Measurements from ENCODE around the gene CRISPLD2.

The CRISPLD2 gene

DNA sequence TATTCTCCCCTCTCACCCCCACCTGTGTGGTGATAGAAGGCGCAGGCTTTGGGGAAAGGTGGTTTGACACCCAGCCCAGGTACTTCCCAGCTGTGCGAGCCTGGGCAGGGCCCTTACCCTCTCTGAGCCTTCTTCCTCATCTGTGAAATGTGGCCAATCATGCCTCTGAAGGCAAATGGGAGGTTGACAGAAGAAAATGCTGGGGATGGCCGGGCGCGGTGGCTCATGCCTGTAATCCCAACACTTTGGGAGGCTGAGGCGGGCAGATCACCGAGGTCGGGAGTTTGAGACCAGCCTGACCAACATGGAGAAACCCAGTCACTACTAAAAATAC lies 43.7 kb downstream of the CRISPLD2 start:
- Histone ChIP-seq H3K36me3 (replicated peaks; ENCODE audit: low read depth, low read length) (no peaks in the 10 kb centered on the region), H3K27ac (ENCODE audit: low read length) (no peak overlapping the region)
- TF ChIP-seq EZH2phosphoT487 (IDR thresholded peaks at IDR 0.05; ENCODE audit: low read depth) = no peak
- TF ChIP-seq, protein P1, sequence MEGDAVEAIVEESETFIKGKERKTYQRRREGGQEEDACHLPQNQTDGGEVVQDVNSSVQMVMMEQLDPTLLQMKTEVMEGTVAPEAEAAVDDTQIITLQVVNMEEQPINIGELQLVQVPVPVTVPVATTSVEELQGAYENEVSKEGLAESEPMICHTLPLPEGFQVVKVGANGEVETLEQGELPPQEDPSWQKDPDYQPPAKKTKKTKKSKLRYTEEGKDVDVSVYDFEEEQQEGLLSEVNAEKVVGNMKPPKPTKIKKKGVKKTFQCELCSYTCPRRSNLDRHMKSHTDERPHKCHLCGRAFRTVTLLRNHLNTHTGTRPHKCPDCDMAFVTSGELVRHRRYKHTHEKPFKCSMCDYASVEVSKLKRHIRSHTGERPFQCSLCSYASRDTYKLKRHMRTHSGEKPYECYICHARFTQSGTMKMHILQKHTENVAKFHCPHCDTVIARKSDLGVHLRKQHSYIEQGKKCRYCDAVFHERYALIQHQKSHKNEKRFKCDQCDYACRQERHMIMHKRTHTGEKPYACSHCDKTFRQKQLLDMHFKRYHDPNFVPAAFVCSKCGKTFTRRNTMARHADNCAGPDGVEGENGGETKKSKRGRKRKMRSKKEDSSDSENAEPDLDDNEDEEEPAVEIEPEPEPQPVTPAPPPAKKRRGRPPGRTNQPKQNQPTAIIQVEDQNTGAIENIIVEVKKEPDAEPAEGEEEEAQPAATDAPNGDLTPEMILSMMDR (IDR thresholded peaks at IDR 0.05; ENCODE audit: low read depth, low read length) = no peak

DNA sequence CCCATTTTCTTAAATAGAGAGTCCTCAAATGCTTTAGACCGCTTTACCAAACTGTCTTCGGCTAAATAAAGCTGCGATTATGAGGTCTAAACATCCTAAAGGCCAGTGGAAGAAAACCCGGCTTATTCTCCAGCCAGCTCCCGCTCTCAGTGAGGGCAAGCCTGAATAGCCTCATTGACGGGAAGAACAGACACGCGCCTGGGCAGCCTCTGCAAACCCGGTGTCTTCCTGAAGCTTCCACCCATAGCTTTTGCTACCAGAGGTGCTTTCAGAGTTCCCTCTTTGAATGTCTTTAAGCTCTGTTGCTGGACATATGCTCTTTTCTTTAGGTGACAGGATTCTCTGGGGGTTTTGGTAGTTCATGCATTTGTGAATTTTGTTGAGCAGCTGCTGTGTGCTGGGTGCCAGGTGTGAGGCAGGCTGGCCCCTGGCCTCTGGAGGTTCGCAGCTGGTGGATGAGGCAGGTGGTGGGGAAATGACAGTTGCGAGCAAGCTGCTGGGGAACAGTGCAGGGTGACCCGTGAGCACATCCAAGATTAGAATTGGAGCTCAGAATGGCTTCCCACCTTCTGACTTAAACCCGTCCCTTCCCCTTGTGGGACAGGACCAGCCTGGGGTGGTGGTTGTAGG lies 44.7 kb downstream of the CRISPLD2 start:
- Histone ChIP-seq H3K27me3 (ENCODE audit: low read depth, low read length) (peaks cover 19% of the 10 kb centered on the region), H3K9me3 (ENCODE audit: insufficient read depth, low read length) (no peaks in the 10 kb centered on the region), H3K79me2 (ENCODE audit: low read length) (no peaks in the 10 kb centered on the region), H2AFZ (ENCODE audit: low read depth, low read length) (no peak overlapping the region), H3K27ac (ENCODE audit: low read length) (no peak overlapping the region), H4K20me1 (ENCODE audit: insufficient read depth, low read length) (no peaks in the 10 kb centered on the region), H3K4me1 (ENCODE audit: low read length) (no peaks in the 10 kb centered on the region), H3K4me3 (ENCODE audit: low read length) (no peak overlapping the region), H3K9ac (ENCODE audit: low read length) (no peak overlapping the region), H3K4me2 (ENCODE audit: low read length) (no peak overlapping the region), H3K36me3 (replicated peaks; ENCODE audit: low read depth, low read length) (no peaks in the 10 kb centered on the region)
- TF ChIP-seq, protein P1 (IDR thresholded peaks at IDR 0.05; ENCODE audit: low read depth, low read length) = no peak
- no peak for TF ChIP-seq EZH2phosphoT487 (IDR thresholded peaks at IDR 0.05; ENCODE audit: low read depth)

More for the DNA sequence above, 43.7 kb downstream of the CRISPLD2 start:
- H3K4me1 ChIP-seq (ENCODE audit: low read length) = no peaks in the 10 kb centered on the region
- no peaks in the 10 kb centered on the region for H3K9me3 ChIP-seq (ENCODE audit: insufficient read depth, low read length)
- H3K4me2 ChIP-seq (ENCODE audit: low read length) = no peak overlapping the region
- peaks cover 19% of the 10 kb centered on the region for H3K27me3 ChIP-seq (ENCODE audit: low read depth, low read length)
- H4K20me1 ChIP-seq (ENCODE audit: insufficient read depth, low read length) = no peaks in the 10 kb centered on the region
- H3K9ac ChIP-seq (ENCODE audit: low read length) = no peak overlapping the region
- no peaks in the 10 kb centered on the region for H3K79me2 ChIP-seq (ENCODE audit: low read length)
- H3K4me3 ChIP-seq (ENCODE audit: low read length) = no peak overlapping the region
- no peak overlapping the region for H2AFZ ChIP-seq (ENCODE audit: low read depth, low read length)

DNA sequence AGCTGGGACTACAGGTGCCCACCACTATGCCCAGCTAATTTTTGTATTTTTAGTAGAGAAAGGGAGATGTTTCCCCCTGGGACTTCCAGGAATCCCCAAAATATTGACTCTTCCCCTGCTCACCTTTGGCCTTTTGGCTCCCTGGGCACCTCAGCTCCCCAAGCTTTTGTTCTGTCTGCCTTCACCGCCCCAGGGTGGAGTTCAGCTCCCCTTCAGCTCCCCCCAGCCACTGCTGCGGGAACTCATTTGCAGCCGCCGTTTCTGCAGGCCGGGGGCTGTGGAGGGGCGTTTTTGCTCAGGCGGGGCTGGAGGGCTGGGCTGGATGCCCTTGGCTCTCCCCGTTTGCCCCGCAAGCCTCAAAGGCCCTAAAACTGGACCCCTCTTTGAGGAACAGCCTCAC lies 47.9 kb downstream of the CRISPLD2 start:
- no peak overlapping the region for H3K4me3 ChIP-seq (ENCODE audit: low read length)
- peaks cover 23% of the 10 kb centered on the region for H3K27me3 ChIP-seq (ENCODE audit: low read depth, low read length)
- H3K9me3 ChIP-seq (ENCODE audit: insufficient read depth, low read length) = no peaks in the 10 kb centered on the region
- H3K79me2 ChIP-seq (ENCODE audit: low read length) = no peaks in the 10 kb centered on the region
- no peak for TF ChIP-seq EZH2phosphoT487 (IDR thresholded peaks at IDR 0.05; ENCODE audit: low read depth)
- TF ChIP-seq, protein P1 (IDR thresholded peaks at IDR 0.05; ENCODE audit: low read depth, low read length) = no peak
- no peak overlapping the region for H3K4me2 ChIP-seq (ENCODE audit: low read length)
- H2AFZ ChIP-seq (ENCODE audit: low read depth, low read length) = no peak overlapping the region
- H3K36me3 ChIP-seq (replicated peaks; ENCODE audit: low read depth, low read length) = no peaks in the 10 kb centered on the region
- no peaks in the 10 kb centered on the region for H4K20me1 ChIP-seq (ENCODE audit: insufficient read depth, low read length)
- H3K27ac ChIP-seq (ENCODE audit: low read length) = no peak overlapping the region
- H3K9ac ChIP-seq (ENCODE audit: low read length) = no peak overlapping the region
- no peaks in the 10 kb centered on the region for H3K4me1 ChIP-seq (ENCODE audit: low read length)

DNA sequence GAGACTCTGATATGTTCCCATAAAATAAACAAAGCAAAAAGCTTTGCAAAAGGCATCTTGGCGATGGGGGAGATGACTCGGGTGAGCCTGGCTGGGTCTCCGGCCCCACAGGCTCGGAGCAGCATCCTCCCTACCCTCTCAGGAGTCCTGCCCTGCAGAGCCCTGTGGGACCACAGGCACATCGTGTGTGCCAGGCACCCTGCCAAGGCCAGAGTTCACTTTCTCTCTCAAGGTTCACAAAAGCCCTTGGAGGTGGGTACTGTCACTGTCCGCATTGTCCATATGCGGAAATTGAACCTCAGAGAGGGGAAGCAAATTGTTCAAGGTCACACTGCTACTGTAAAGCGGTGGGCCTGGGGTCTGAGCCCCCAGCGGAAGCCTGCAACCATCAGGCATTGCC lies 48.5 kb downstream of the CRISPLD2 start:
- H3K79me2 ChIP-seq (ENCODE audit: low read length) = no peaks in the 10 kb centered on the region
- H3K36me3 ChIP-seq (replicated peaks; ENCODE audit: low read depth, low read length) = no peaks in the 10 kb centered on the region
- H3K9ac ChIP-seq (ENCODE audit: low read length) = no peak overlapping the region
- H3K27ac ChIP-seq (ENCODE audit: low read length) = no peak overlapping the region
- H3K4me1 ChIP-seq (ENCODE audit: low read length) = no peaks in the 10 kb centered on the region
- H3K27me3 ChIP-seq (ENCODE audit: low read depth, low read length) = peaks cover 20% of the 10 kb centered on the region
- H3K9me3 ChIP-seq (ENCODE audit: insufficient read depth, low read length) = no peaks in the 10 kb centered on the region
- H2AFZ ChIP-seq (ENCODE audit: low read depth, low read length) = no peak overlapping the region
- no peaks in the 10 kb centered on the region for H4K20me1 ChIP-seq (ENCODE audit: insufficient read depth, low read length)
- H3K4me3 ChIP-seq (ENCODE audit: low read length) = no peak overlapping the region
- H3K4me2 ChIP-seq (ENCODE audit: low read length) = no peak overlapping the region
- TF ChIP-seq EZH2phosphoT487 (IDR thresholded peaks at IDR 0.05; ENCODE audit: low read depth) = no peak
- TF ChIP-seq, protein P1 (IDR thresholded peaks at IDR 0.05; ENCODE audit: low read depth, low read length) = no peak

Measured in OCI-LY3 (cell line).